OCI-LY1 (cell line): ENCODE results near the gene CHST12.

Experiments used
- CTCF ChIP-seq: fragments of 200-600 bp; sonication (generic), shearing (Covaris generic); IDR thresholded peaks from 2 replicates; pipeline ENCODE4 v1.5.1; 2017; ENCODE audit warnings: mild to moderate bottlenecking, antibody characterized with exemption, low read length, moderate library complexity, mixed read lengths
- EZH2 ChIP-seq: fragments of 200-600 bp; sonication (generic), shearing (Covaris generic); IDR thresholded peaks from 2 replicates; pipeline ENCODE4 v1.8.0; 2017; ENCODE audit warnings: borderline replicate concordance, mixed run types, mild to moderate bottlenecking, antibody characterized with exemption, low read length, moderate library complexity, mixed read lengths

GRCh38 chr7:2446676-2447075, 43.3 kb downstream of the CHST12 start:
- no peak for TF ChIP-seq EZH2
- no peak for TF ChIP-seq CTCF
